Fibroblast of gingiva (primary cell): Measurements from ENCODE around the gene GRIA4.

Source experiments
- DNase-seq: peaks from one replicate; pipeline ENCODE4 v3.0.0-alpha.2; 2011; ENCODE audit warnings: low read depth

The GRIA4 gene

DNA sequence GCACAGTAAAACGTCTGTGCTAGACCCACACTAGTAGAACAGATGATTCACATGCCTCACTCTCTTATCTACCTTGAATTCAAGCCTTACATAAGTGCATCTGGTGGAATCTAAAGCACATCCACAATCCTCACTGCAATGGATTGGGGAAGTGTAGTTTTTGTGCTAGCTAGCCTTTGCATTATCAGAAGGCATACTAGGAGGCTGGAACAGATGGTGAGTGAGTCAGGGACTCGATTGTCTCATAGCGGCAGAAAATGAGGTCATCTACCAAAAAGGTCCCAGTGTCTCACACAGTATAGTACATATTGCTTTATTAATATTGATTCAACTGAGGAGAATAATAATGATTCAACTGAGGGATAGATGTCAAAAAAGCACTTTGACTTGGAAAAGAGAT lies 402.9 kb downstream of the GRIA4 start:
- DNase-seq = peak; percentile 46

DNA sequence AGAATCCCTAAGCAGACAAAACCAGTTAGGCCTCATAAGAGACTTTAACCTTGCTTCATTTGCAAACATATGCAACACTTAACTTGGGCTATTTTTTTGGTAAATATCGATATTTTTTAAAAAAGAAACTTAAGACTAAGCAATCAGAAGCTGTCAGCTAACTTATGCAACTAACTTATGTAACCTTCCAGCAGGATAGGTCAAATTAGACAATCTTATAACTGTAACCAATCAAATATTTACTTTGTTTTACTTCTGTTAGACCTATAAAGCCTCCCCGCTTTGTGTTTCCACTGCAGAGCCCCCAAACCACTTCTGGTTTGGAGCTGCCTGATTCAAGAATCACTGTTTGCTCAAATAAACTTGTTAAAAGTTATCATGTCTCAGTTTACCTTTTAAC lies 404.2 kb downstream of the GRIA4 start:
- no peak for DNase-seq

GRCh38 chr11:106014620-106015019 lies 404.7 kb downstream of the GRIA4 start:
- DNase-seq = no peak

DNA sequence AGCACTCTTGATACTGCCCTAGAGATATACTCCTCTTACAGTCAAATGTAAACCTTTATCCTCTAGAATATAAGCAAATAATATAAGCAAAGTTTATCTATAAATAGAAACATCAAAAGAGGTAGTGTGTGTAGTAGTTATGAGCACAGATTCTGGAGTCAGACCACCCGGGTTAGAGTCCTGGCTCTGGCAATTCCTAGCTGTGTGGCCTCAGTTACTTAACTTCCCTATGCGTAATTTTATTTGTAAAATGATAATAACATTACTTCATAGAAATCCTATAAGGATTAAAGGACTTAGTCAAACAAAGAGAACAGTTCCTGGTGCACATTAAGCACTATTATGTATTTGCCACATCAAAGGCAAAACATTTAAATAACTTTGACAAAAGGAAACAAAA lies 405.2 kb downstream of the GRIA4 start:
- no peak for DNase-seq

- DNase-seq = no peak
These were observed 407.2 kb downstream of the GRIA4 start for GRCh38 chr11:106017093-106017492.

GRCh38 chr11:106021181-106021966 lies 411.5 kb downstream of the GRIA4 start:
- peak; percentile 91 for DNase-seq

DNA sequence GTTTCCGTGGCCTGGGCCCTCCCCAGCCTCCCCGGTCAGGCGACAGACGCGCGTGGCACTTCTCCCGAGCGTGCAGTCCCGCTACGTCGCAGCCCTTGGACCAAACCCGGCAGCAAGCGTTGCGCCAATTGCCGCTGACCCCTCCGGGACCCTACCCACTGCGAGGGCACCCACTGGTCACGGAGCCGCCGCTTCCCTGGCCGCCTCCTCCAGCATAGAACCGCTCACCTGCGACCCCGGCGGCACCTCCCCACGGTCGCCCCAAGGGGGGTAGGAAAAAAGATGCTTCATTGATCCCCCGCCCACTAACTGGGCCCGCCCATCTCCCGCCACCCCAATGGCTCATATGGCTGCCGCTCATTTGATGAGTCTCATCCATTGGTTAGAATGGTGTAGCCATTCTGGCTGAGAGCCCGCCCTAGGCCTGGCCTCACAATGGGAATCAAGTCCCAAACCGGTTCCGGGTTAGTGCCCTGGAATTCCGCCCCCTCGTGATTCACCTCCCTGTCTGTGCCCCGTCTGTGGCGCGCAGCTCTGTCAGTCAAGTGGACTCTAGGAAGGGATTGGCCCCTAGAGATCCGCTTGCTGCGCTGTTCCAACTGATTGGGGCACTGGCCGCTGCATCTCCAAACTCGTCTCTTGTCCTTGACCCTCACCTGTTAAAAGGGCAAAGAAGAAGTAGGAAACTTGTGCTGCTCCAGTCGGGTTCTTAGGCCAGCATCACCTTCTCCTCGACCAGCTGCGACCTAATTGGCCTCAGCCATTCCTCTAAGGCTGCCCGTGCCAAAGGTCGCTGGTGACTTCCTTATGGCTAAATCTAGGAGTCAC lies 412.3 kb downstream of the GRIA4 start, which contains the start of gene MSANTD4:
TSS of gene MSANTD4 (minus strand) at position 274 of the 828 bp plus-strand sequence. CDS start 11,323 bp downstream, outside the sequence.
- DNase-seq = peak; percentile 99

DNA sequence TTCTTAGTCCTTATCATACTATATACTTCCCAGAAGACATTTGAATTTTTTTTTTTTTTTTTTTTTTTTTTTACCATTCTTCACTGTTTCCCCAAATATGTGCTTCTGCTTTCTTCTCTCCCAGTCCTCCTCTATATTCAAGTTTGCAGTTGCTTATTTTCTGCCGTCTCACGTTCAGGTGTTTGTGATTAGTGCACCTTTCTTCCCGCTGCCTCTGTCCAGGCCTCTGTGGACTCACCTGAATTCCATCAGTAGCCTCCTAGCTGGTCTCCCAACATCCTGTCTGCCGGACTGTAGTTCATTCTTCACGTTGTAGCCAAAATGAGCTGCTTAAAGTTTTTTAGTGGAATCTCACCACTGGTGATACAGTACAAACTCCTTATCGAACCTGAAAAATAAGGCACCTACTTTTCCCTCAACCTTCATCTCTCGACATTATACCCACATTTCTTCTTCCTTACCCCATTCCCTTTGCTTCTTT lies 413.0 kb downstream of the GRIA4 start:
- DNase-seq = no peak

DNA sequence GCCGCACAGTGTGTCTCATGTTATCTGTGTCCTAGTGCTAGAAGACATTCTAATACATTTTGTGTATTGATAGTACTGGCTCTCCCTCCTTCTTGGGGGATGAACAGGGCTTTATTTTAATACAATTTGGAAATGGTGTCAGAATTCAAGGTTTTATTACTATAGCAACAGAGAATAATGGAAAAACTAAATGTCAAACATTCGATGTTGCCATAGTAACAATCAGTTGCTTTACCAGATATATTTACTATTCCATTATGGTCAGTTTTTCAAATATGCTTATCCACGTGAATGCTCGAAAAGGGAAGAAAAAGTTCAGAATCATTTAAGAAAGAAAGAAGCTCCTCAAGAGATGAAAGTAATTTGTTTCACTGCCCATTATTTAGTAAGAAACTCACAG lies 420.7 kb downstream of the GRIA4 start:
- DNase-seq = no peak

DNA sequence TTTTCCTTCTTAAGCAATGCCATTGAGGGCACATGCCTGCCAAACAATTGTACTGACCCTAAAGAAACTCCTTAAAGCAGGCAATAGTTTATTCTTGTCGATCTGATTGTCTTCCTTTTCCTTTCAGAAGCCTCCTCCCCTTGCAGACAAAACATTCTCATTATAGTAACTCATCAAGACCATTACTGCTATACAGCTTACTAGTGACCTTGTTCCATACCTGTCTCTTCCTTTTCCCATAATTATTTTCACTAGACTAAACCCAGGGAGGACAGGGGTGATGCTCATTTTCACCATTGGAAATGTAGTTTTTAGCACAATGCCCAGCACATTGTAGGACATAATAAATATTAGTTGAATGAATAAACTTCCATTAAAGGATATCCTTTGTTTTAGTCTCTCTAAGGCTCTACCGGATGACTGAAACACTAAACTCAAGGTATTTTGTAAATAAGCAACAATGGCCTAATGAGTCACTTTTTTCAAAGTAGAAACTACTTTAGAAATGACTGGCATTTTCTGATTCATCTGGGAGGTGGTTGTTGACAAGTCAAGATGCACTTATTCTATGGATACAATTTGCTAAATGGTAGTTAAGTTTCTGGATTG lies 421.4 kb downstream of the GRIA4 start:
- DNase-seq = no peak
